Spleen (tissue), 13 donors: ENCODE data around the gene SERPINA12. TPM values are rescaled to one million over a fixed set of nuclear protein-coding genes. Genes with fewer than 3 reads are reported as not detected.

Experiments used
- DNase-seq: peaks from one replicate; pipeline ENCODE4 v3.0.0-alpha.2; 2020
- H3K27ac ChIP-seq, 8 donors: fragments of 200-600 bp; sonication (generic) in 7 of 8; 1 replicate in 4 of 8; 2 replicates in 4 of 8; pipeline versions ENCODE4 v1.5.0 to v1.8.0; 2016 to 2021; ENCODE audit warnings: inconsistent platforms in 4 of 8, mild to moderate bottlenecking in 4 of 8, moderate library complexity in 1 of 8
- H3K27me3 ChIP-seq, 7 donors: fragments of 200-600 bp; sonication (generic) in 6 of 7; replicated peaks in 1 of 7; 1 replicate in 4 of 7; 2 replicates in 3 of 7; pipeline versions ENCODE4 v1.5.0 to v1.8.0; 2016 to 2021; ENCODE audit warnings: inconsistent platforms in 3 of 7, mild to moderate bottlenecking in 1 of 7
- H3K36me3 ChIP-seq, 6 donors: fragments of 200-600 bp; sonication (generic) in 5 of 6; 1 replicate in 4 of 6; 2 replicates in 2 of 6; pipeline versions ENCODE4 v1.5.0 to v1.8.0; 2016 to 2021; ENCODE audit warnings: inconsistent platforms in 2 of 6
- H3K4me1 ChIP-seq, 6 donors: fragments of 200-600 bp; sonication (generic) in 5 of 6; 1 replicate in 3 of 6; 2 replicates in 3 of 6; pipeline versions ENCODE4 v1.5.0 to v1.8.0; 2016 to 2021; ENCODE audit warnings: inconsistent platforms in 3 of 6
- H3K4me3 ChIP-seq, 8 donors: fragments of 200-600 bp; sonication (generic) in 7 of 8; 1 replicate in 4 of 8; 2 replicates in 4 of 8; pipeline versions ENCODE4 v1.5.0 to v1.8.0; 2016 to 2021; ENCODE audit warnings: inconsistent platforms in 4 of 8, mild to moderate bottlenecking in 4 of 8, moderate library complexity in 2 of 8
- H3K9me3 ChIP-seq, 8 donors: fragments of 200-600 bp; sonication (generic) in 7 of 8; 1 replicate in 4 of 8; 2 replicates in 4 of 8; pipeline versions ENCODE4 v1.5.0 to v1.8.0; 2016 to 2021; ENCODE audit warnings: inconsistent platforms in 4 of 8
- CTCF ChIP-seq, 11 experiments: fragments of 200-600 bp in 7 of 11; fragments of 450-650 bp in 4 of 11; sonication (generic) in 4 of 11; IDR thresholded peaks in 8 of 11; conservative IDR thresholded peaks in 3 of 11; 1 replicate in 7 of 11; 2 replicates in 4 of 11; pipeline versions ENCODE4 v1.4.0 to v1.8.0; 2016 to 2021; ENCODE audit warnings: antibody characterized with exemption in 11 of 11, inconsistent platforms in 4 of 11, mild to moderate bottlenecking in 1 of 11
- POLR2A ChIP-seq, 3 donors: fragments of 450-650 bp; IDR thresholded peaks; one replicate each; pipeline ENCODE4 v1.5.1; 2017; ENCODE audit warnings: antibody characterized with exemption in 3 of 3, mild to moderate bottlenecking in 1 of 3
- POLR2AphosphoS5 ChIP-seq, 3 donors: sonication (generic); formaldehyde crosslinking; IDR thresholded peaks; one replicate each; pipeline ENCODE4 v1.5.1; 2017; ENCODE audit warnings: antibody characterized with exemption in 3 of 3
- WGBS, 5 donors: extraction: QIAGEN DNeasy Blood & Tissue Kit in 3 of 5; methylation state at CpG; one replicate each; pipeline versions ENCODE4 v1.1.5 to v1.1.7; 2013 to 2018; 5-methylcytosine and 5-hydroxymethylcytosine counted together
- intact Hi-C: fragments of 100-400 bp; cut with DNase I; formaldehyde crosslinking; loops from one replicate; pipeline ENCODE4 v1.15.0; 2023; ENCODE audit warnings: low total_unique reads
- long read RNA-seq, 2 donors: transcript quantifications; one replicate each; lab custom pipeline, GENCODE V29; 2026
- polyA plus RNA-seq, 3 donors: library from polyadenylated mRNA; stranded (reverse); fragments of 200-250 nt; gene quantifications; one replicate each; pipeline ENCODE4 v1.2.1, GENCODE V29; 2013
- total RNA-seq, 7 donors: library from RNA; depleted of rRNA in 3 of 7; stranded (reverse); fragments of >200 nt in 3 of 7; fragmentation: NEBNext Ultra II Directional in 4 of 7; extraction: Animal tissue kit (Norgen Biotek cat#: 25700) in 4 of 7; gene quantifications; one replicate each; pipeline versions ENCODE4 v1.1.0 to v1.2.1, GENCODE V29; 2016 to 2021
- donor health status: healthy with polysubstance abuse.
- donor health status: DM: no; HTN: no; CAD: no; lungs with moderate emphysema.
- donor health status: DM: no; HTN: no; CAD: no.
- donor health status: Bipolar disorder and iron deficiency.
- donor health status: healthy.
- donor health status: DM: no; HTN: no; CAD: no.
- donor health status: DM: yes; HTN: yes; CAD: no.

Gene SERPINA12
- not detected for total RNA-seq
- not detected for polyA plus RNA-seq
- long read RNA-seq, donor 1: 0 reads
- long read RNA-seq, donor 2, partial matches to known transcripts: 18 of 18 reads
- long read RNA-seq, donor 2, other reads (novel, unspliced or antisense): 0 of 18 reads

GRCh38 chr14:94509356-94509755 lies at the start of gene SERPINA12:
TSS of gene SERPINA12 (minus strand) at chr14:94509469. CDS start at chr14:94498397, 11,072 bp downstream.
- Histone ChIP-seq H3K9me3 (no peaks in the 10 kb centered on the region), H3K4me1 (no peaks in the 10 kb centered on the region), H3K27ac (no peak within 1 kb of the TSS), H3K27me3 (peaks cover 0 to 11% (median 0%) of the 10 kb centered on the region in 7 donors), H3K4me3 (no peak within 1 kb of the TSS), H3K36me3 (no peaks in the 10 kb centered on the region)
- intact Hi-C loops: no loop called here
- TF ChIP-seq POLR2AphosphoS5 (IDR thresholded peaks at IDR 0.05) (no peak), POLR2A (IDR thresholded peaks at IDR 0.05) (no peak), CTCF (IDR thresholded peaks at IDR 0.05 in 8 of 11, conservative IDR thresholded peaks at IDR 0.05 in 3 of 11) (no peak)
- DNase-seq: no peak
- 54 to 72% (median 65%) methylated on average over 3 of the region's 3 CpGs for WGBS, 5 donors

GRCh38 chr14:94558842-94559241 lies 49.6 kb upstream of the SERPINA12 start:
- H3K36me3 ChIP-seq: no peaks in the 10 kb centered on the region
- H3K27ac ChIP-seq: no peak overlapping the region
- no peak overlapping the region for H3K4me3 ChIP-seq
- no peaks in the 10 kb centered on the region for H3K4me1 ChIP-seq
- TF ChIP-seq POLR2A (IDR thresholded peaks at IDR 0.05) (no peak), POLR2AphosphoS5 (IDR thresholded peaks at IDR 0.05) (no peak), CTCF (IDR thresholded peaks at IDR 0.05 in 8 of 11, conservative IDR thresholded peaks at IDR 0.05 in 3 of 11) (no peak)
- intact Hi-C loops: no loop called here
- peaks cover 0 to 35% (median 17%) of the 10 kb centered on the region in 8 donors for H3K9me3 ChIP-seq
- no peak for DNase-seq
- whole genome bisulfite sequencing, 5 donors: 78 to 91% (median 83%) methylated on average over 2 of the region's 2 CpGs
- H3K27me3 ChIP-seq: peaks cover 0 to 29% (median 0%) of the 10 kb centered on the region in 7 donors

- Histone ChIP-seq H3K4me3 (no peak overlapping the region), H3K4me1 (no peaks in the 10 kb centered on the region), H3K27me3 (peaks cover 0 to 24% (median 0%) of the 10 kb centered on the region in 7 donors), H3K9me3 (peaks cover 0 to 35% (median 18%) of the 10 kb centered on the region in 8 donors), H3K36me3 (no peaks in the 10 kb centered on the region), H3K27ac (no peak overlapping the region)
- TF ChIP-seq POLR2AphosphoS5 (IDR thresholded peaks at IDR 0.05): no peak
- no peak for TF ChIP-seq CTCF (IDR thresholded peaks at IDR 0.05 in 8 of 11, conservative IDR thresholded peaks at IDR 0.05 in 3 of 11)
- TF ChIP-seq POLR2A (IDR thresholded peaks at IDR 0.05): no peak
- intact Hi-C loops: no loop called here
- no peak for DNase-seq
- 95 to 97% (median 96%) methylated on average over 1 of the region's 1 CpG for WGBS, 5 donors
These were observed 48.1 kb upstream of the SERPINA12 start for GRCh38 chr14:94557327-94557726.

- H3K36me3 ChIP-seq: no peaks in the 10 kb centered on the region
These were observed 46.7 kb upstream of the SERPINA12 start for GRCh38 chr14:94555991-94556390.

More at GRCh38 chr14:94555991-94556390, 46.7 kb upstream of the SERPINA12 start:
- H3K9me3 ChIP-seq: peaks cover 0 to 35% (median 18%) of the 10 kb centered on the region in 8 donors
- 82 to 94% (median 86%) methylated on average over 8 to 9 of the region's 9 CpGs for WGBS, 5 donors
- no peak overlapping the region for H3K4me3 ChIP-seq
- no peaks in the 10 kb centered on the region for H3K4me1 ChIP-seq
- peaks cover 0 to 23% (median 0%) of the 10 kb centered on the region in 7 donors for H3K27me3 ChIP-seq
- H3K27ac ChIP-seq: no peak overlapping the region
- TF ChIP-seq POLR2AphosphoS5 (IDR thresholded peaks at IDR 0.05) (no peak), CTCF (IDR thresholded peaks at IDR 0.05 in 8 of 11, conservative IDR thresholded peaks at IDR 0.05 in 3 of 11) (no peak), POLR2A (IDR thresholded peaks at IDR 0.05) (no peak)
- no peak for DNase-seq
- intact Hi-C loops: no loop called here
